Stomach (tissue), 9 donors: ENCODE data around the gene TMEM107. TPM values are rescaled to one million over a fixed set of nuclear protein-coding genes. Genes with fewer than 3 reads are reported as not detected.

ENCODE experiments used
- DNase-seq, 2 donors: peaks; one replicate each; pipeline versions ENCODE4 v3.0.0 to v3.0.0-alpha.2; 2013 to 2019
- H3K27ac ChIP-seq, 5 donors: fragments of 200-600 bp in 4 of 5; sonication (generic) in 4 of 5; one replicate each; pipeline ENCODE4 v1.5.1; 2013 to 2019; ENCODE audit warnings: mild to moderate bottlenecking in 1 of 5, moderate library complexity in 1 of 5
- H3K27me3 ChIP-seq, 3 donors: fragments of 200-600 bp; sonication (generic); one replicate each; pipeline ENCODE4 v1.5.1; 2017 to 2019; ENCODE audit warnings: mixed run types in 1 of 3
- H3K36me3 ChIP-seq, 4 donors: fragments of 200-600 bp; sonication (generic); 1 replicate in 3 of 4; 2 replicates in 1 of 4; pipeline ENCODE4 v1.5.1; 2016 to 2019
- H3K4me1 ChIP-seq, 4 donors: fragments of 200-600 bp; sonication (generic); one replicate each; pipeline ENCODE4 v1.5.1; 2016 to 2019
- H3K4me3 ChIP-seq, 4 donors: fragments of 200-600 bp; sonication (generic) in 3 of 4; one replicate each; pipeline ENCODE4 v1.5.1; 2016 to 2019; ENCODE audit warnings: mild to moderate bottlenecking in 1 of 4
- H3K9me3 ChIP-seq, 4 donors: fragments of 200-600 bp; sonication (generic); one replicate each; pipeline ENCODE4 v1.5.1; 2016 to 2019
- CTCF ChIP-seq, 7 experiments: fragments of 450-650 bp in 4 of 7; fragments of 200-600 bp in 3 of 7; sonication (generic) in 3 of 7; IDR thresholded peaks; one replicate each; pipeline ENCODE4 v1.5.1; 2016 to 2019; ENCODE audit warnings: antibody characterized with exemption in 7 of 7, control low read depth in 2 of 7, mild to moderate bottlenecking in 1 of 7
- EP300 ChIP-seq: sonication (generic); formaldehyde crosslinking; IDR thresholded peaks from one replicate; pipeline ENCODE4 v1.6.1; 2017; ENCODE audit warnings: antibody characterized with exemption
- POLR2A ChIP-seq, 4 donors: fragments of 450-650 bp; IDR thresholded peaks; one replicate each; pipeline ENCODE4 v1.6.1; 2016; ENCODE audit warnings: antibody characterized with exemption in 4 of 4, control low read depth in 2 of 4, mild to moderate bottlenecking in 1 of 4, moderate library complexity in 1 of 4
- POLR2AphosphoS5 ChIP-seq, 3 donors: sonication (generic); formaldehyde crosslinking; IDR thresholded peaks; one replicate each; pipeline ENCODE4 v1.6.1; 2016; ENCODE audit warnings: antibody characterized with exemption in 3 of 3
- WGBS, 5 donors: extraction: QIAGEN DNeasy Blood & Tissue Kit in 3 of 5; methylation state at CpG; one replicate each; pipeline versions ENCODE4 v1.1.5 to v1.1.7; 2013 to 2018; 5-methylcytosine and 5-hydroxymethylcytosine counted together
- intact Hi-C: fragments of 100-400 bp; cut with DNase I; formaldehyde crosslinking; loops from one replicate; pipeline ENCODE4 v1.15.1; 2023; ENCODE audit warnings: low total_unique reads
- polyA plus RNA-seq, 3 donors: library from polyadenylated mRNA; stranded (reverse); fragments of 200-250 nt; gene quantifications; one replicate each; pipeline ENCODE4 v1.2.3, GENCODE V29; 2013
- total RNA-seq, 5 donors: library from RNA; depleted of rRNA; stranded (reverse); fragments of >200 nt; gene quantifications; one replicate each; pipeline versions ENCODE4 v1.1.0 to v1.2.3, GENCODE V29; 2014 to 2016
- donor health status: healthy with polysubstance abuse.
- donor health status: Bipolar disorder and iron deficiency.
- donor health status: healthy.

Gene TMEM107
- total and polyA plus RNA-seq, 8 donors = 5.2 to 37.6 (median 9.4) TPM

DNA sequence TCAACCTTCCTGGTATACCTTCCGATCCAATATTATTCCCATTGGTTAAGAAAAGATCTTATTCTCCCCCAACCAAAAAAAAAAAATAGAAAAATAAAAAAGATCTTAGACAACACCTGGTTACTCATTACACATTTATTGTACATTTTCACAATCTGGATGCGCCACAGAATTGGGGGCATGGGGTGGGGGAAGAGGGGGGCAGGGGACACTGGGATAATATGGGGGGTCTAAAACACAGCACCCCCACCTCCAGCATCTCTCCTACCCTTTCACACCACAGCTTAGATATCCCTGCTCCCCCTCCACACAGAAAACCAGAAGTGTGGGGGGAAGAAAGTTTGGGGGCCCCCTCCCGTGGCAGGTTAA, 17.2 kb downstream of the TMEM107 start:
- H3K27ac ChIP-seq = peak overlapping the region; percentile 19 to 100 (median 99)
- WGBS, 5 donors = 56 to 62% (median 58%) methylated on average over 3 of the region's 3 CpGs

GRCh38 chr17:8158267-8159031, 17.7 kb downstream of the TMEM107 start:
- Histone ChIP-seq H3K4me1 (peaks cover 46 to 72% (median 58%) of the 10 kb centered on the region in 4 donors), H3K9me3 (no peaks in the 10 kb centered on the region), H3K36me3 (peaks cover 19 to 41% (median 26%) of the 10 kb centered on the region in 4 donors), H3K27me3 (no peaks in the 10 kb centered on the region), H3K4me3 (no peak overlapping the region), H3K27ac (peak overlapping the region; percentile 69 to 100 (median 99))
- no peak for TF ChIP-seq POLR2A (IDR thresholded peaks at IDR 0.05)
- TF ChIP-seq EP300 = no peak
- peak; percentile 66 to 84 (median 74) for TF ChIP-seq POLR2AphosphoS5 (IDR thresholded peaks at IDR 0.05)
- TF ChIP-seq CTCF (IDR thresholded peaks at IDR 0.05) = peak in 5 of 7 experiments; percentile 88 to 98 (median 97)
- peak; percentile 96 to 97 for DNase-seq
- WGBS, 5 donors = 40 to 43% (median 42%) methylated on average over 17 to 20 of the region's 20 CpGs
- intact Hi-C loops = no loop called here

More for the DNA sequence above, 17.2 kb downstream of the TMEM107 start:
- peak overlapping the region in 1 of 4 donors; percentile 9 for H3K4me3 ChIP-seq
- no peaks in the 10 kb centered on the region for H3K9me3 ChIP-seq
- peak in 1 of 2 donors; percentile 11 for DNase-seq
- H3K4me1 ChIP-seq = peaks cover 46 to 74% (median 59%) of the 10 kb centered on the region in 4 donors
- no peak for TF ChIP-seq CTCF (IDR thresholded peaks at IDR 0.05)
- no peak for TF ChIP-seq POLR2A (IDR thresholded peaks at IDR 0.05)
- TF ChIP-seq EP300 = no peak
- TF ChIP-seq POLR2AphosphoS5 (IDR thresholded peaks at IDR 0.05) = no peak
- H3K27me3 ChIP-seq = no peaks in the 10 kb centered on the region
- peaks cover 18 to 41% (median 26%) of the 10 kb centered on the region in 4 donors for H3K36me3 ChIP-seq
- intact Hi-C loops = no loop called here

DNA sequence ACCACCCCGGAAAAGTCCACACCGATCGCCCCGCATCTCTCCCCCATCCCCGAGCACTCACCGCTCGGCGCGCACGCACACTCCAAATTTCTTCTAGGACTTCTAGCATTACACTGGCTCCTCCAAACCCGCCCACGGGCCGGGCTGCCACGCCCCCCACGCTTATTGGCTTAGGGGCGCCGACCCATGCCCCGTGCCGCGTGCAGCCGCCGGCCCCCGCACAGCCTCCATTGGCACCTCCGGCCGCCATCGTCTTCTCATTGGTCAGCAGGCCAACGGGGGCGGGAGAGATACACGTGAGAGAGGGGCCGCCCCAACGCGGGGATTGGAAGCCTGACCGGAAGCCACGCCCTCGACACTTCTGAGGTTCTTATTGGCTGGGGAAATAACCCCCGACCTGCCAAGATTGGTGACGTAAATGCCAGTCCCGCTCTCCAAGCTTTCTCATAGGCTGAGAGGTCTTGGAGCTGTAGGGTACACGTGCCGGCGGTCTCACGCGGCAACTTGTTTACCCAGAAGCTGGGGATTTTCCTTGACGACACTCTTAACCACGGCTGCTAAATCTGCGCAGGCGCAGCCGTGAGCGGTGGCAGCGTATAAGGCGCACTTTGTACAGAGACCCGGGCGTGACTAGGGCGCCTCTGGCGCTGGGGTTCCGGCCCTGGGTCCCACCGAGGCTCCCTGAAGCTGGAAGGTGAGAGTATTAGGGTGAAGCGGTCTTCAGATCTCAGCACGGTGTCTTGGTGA, 19.8 kb downstream of the TMEM107 start:
- 0 to 1% (median 1%) methylated on average over 52 to 59 of the region's 59 CpGs for WGBS, 5 donors
- TF ChIP-seq CTCF (IDR thresholded peaks at IDR 0.05) = peak in 1 of 7 experiments; percentile 20
- TF ChIP-seq EP300 = peak; percentile 83
- TF ChIP-seq POLR2A (IDR thresholded peaks at IDR 0.05) = peak in 3 of 4 donors; percentile 99 to 100 (median 100)
- TF ChIP-seq POLR2AphosphoS5 (IDR thresholded peaks at IDR 0.05) = peak; percentile 100
- intact Hi-C loops = no loop called here
- Histone ChIP-seq H3K4me1 (peaks cover 46 to 76% (median 62%) of the 10 kb centered on the region in 4 donors), H3K36me3 (peaks cover 26 to 43% (median 30%) of the 10 kb centered on the region in 4 donors), H3K4me3 (peak overlapping the region; percentile 66 to 91 (median 76)), H3K27me3 (no peaks in the 10 kb centered on the region), H3K27ac (peak overlapping the region; percentile 96 to 100 (median 100)), H3K9me3 (no peaks in the 10 kb centered on the region)
- DNase-seq = peak; percentile 100

GRCh38 chr17:8155996-8156245, 20.3 kb downstream of the TMEM107 start:
- no peak for TF ChIP-seq EP300
- TF ChIP-seq CTCF (IDR thresholded peaks at IDR 0.05) = peak in 1 of 7 experiments; percentile 5
- H3K36me3 ChIP-seq = peaks cover 22 to 39% (median 27%) of the 10 kb centered on the region in 4 donors
- WGBS, 5 donors = 0 to 3% (median 1%) methylated on average over 11 of the region's 11 CpGs
- H3K4me1 ChIP-seq = peaks cover 43 to 76% (median 62%) of the 10 kb centered on the region in 4 donors
- intact Hi-C loops = no loop called here
- H3K27ac ChIP-seq = peak overlapping the region; percentile 96 to 100 (median 100)
- H3K4me3 ChIP-seq = peak overlapping the region; percentile 66 to 91 (median 76)
- H3K27me3 ChIP-seq = no peaks in the 10 kb centered on the region
- H3K9me3 ChIP-seq = no peaks in the 10 kb centered on the region
- DNase-seq = no peak
